Glutamatergic neuron (in vitro differentiated cells): Measurements from ENCODE around the gene LCE5A. TPM values are rescaled to one million over a fixed set of nuclear protein-coding genes. Genes with fewer than 3 reads are reported as not detected.

Experiments
- DNase-seq: peaks from one replicate; pipeline ENCODE4 v3.0.0; 2022
- H3K27ac Mint-ChIP-seq: one replicate; pipeline ENCODE4 v1.8.0; 2020; ENCODE audit warnings: mild to moderate bottlenecking, mixed read lengths, inconsistent platforms; ENCODE audit not compliant: unreplicated experiment
- H3K27me3 Mint-ChIP-seq: one replicate; pipeline ENCODE4 v1.8.0; 2020; ENCODE audit warnings: mild to moderate bottlenecking, moderate library complexity, mixed read lengths, inconsistent platforms; ENCODE audit not compliant: unreplicated experiment
- H3K36me3 Mint-ChIP-seq: one replicate; pipeline ENCODE4 v1.8.0; 2020; ENCODE audit warnings: mild to moderate bottlenecking, mixed read lengths, inconsistent platforms; ENCODE audit not compliant: unreplicated experiment
- H3K4me1 Mint-ChIP-seq: one replicate; pipeline ENCODE4 v1.8.0; 2020; ENCODE audit warnings: mild to moderate bottlenecking, low read depth, mixed read lengths, inconsistent platforms; ENCODE audit not compliant: unreplicated experiment
- H3K4me3 Mint-ChIP-seq: one replicate; pipeline ENCODE4 v1.8.0; 2020; ENCODE audit warnings: mild to moderate bottlenecking, mixed read lengths, inconsistent platforms; ENCODE audit not compliant: unreplicated experiment
- H3K9me3 Mint-ChIP-seq: one replicate; pipeline ENCODE4 v1.8.0; 2020; ENCODE audit warnings: mild to moderate bottlenecking, moderate library complexity, mixed read lengths, inconsistent platforms; ENCODE audit not compliant: unreplicated experiment
- total RNA-seq: library from RNA; stranded (reverse); fragmentation: NEBNext Ultra II Directional; extraction: Animal tissue kit (Norgen Biotek cat#: 25700); gene quantifications from one replicate; pipeline ENCODE4 v1.2.1, GENCODE V29; 2021; ENCODE audit not compliant: unreplicated experiment
- TF ChIP-seq, protein P1 (sequence below): fragments of 200-600 bp; sonication (generic); IDR thresholded peaks from one replicate; pipeline ENCODE4 v1.5.0; 2021; ENCODE audit not compliant: partially characterized antibody, unreplicated experiment

LCE5A gene
- total RNA-seq, 1 donor from 2014 or later: not detected

DNA sequence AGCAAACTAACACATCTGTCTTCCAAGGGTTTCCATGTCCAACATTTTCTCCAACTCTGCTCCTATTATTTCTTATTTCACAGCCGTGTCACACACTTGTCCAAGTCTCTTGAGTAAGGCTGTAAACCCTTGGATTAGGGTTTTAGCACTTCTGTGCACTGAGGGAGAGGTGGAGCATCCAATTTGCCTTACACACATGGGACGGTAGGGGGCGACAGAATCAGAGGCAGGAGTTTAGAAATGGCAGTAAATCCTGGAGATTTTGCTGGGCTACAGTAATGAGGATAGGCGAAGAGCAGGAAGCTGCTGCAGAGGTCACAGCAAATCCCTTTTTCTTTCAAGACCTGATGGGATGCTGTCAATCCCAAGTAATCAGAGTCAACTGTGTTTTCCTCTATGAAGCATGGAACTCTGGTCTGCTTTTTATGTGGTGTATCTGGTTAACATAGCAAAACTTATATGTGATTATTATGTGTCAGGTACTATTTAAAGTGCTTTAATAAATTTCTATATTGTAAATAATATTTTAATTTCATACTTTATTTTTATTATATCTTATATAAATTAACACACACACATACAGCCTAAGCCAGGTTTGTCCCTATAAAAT, 15.4 kb upstream of the LCE5A start:
- peaks cover 4% of the 10 kb centered on the region for H3K9me3 Mint-ChIP-seq
- DNase-seq: peak; percentile 60

DNA sequence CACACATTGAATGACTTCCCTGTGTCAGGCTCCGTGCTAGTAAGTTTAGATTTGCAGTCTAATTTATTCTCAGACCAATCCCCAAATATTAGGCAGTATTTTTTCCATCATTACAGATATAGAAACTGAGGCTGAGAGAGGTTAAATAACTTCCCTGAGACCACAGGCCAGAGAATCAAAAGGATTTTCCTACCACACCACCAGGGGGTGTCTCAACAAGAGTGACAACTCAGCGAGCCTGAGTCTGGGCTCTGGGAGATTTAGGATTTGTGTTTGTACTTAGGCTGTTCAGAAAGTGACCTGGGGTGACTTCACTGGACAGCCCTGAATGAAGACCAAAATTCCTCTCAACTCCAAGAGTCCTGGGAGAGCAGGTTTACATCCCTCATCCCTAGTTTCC, 13.3 kb upstream of the LCE5A start:
- Mint-ChIP-seq H3K9me3 (peaks cover 6% of the 10 kb centered on the region), H3K36me3 (no peaks in the 10 kb centered on the region), H3K4me1 (no peaks in the 10 kb centered on the region), H3K27ac (no peak overlapping the region), H3K27me3 (no peaks in the 10 kb centered on the region), H3K4me3 (no peak overlapping the region)
- DNase-seq: no peak
- TF ChIP-seq, protein P1, sequence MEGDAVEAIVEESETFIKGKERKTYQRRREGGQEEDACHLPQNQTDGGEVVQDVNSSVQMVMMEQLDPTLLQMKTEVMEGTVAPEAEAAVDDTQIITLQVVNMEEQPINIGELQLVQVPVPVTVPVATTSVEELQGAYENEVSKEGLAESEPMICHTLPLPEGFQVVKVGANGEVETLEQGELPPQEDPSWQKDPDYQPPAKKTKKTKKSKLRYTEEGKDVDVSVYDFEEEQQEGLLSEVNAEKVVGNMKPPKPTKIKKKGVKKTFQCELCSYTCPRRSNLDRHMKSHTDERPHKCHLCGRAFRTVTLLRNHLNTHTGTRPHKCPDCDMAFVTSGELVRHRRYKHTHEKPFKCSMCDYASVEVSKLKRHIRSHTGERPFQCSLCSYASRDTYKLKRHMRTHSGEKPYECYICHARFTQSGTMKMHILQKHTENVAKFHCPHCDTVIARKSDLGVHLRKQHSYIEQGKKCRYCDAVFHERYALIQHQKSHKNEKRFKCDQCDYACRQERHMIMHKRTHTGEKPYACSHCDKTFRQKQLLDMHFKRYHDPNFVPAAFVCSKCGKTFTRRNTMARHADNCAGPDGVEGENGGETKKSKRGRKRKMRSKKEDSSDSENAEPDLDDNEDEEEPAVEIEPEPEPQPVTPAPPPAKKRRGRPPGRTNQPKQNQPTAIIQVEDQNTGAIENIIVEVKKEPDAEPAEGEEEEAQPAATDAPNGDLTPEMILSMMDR: peak; percentile 58

More for the DNA sequence above, 15.4 kb upstream of the LCE5A start:
- H3K4me1 Mint-ChIP-seq: no peaks in the 10 kb centered on the region
- no peak overlapping the region for H3K27ac Mint-ChIP-seq
- no peaks in the 10 kb centered on the region for H3K27me3 Mint-ChIP-seq
- H3K36me3 Mint-ChIP-seq: no peaks in the 10 kb centered on the region
- H3K4me3 Mint-ChIP-seq: no peak overlapping the region
- TF ChIP-seq, protein P1: peak; percentile 73

DNA sequence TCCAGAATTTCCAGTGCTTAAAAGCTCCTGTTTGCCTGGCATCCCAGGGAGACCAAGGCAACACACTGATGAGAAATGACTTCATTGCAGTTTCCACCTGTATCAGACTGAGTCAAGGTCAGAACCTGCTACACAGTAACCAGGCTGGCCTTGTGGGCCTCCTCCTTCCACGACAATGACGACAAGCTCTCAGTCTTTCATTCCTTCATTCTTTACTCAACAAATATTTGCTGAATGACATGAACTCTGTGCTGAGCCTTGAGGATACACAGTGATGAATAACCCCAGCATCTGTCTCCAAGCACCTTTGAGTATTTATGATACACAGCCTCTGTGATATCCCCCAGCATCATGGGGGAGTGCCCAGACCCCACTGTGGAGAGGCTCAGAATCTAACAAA, 8.9 kb upstream of the LCE5A start:
- Mint-ChIP-seq H3K27ac (no peak overlapping the region), H3K4me1 (no peaks in the 10 kb centered on the region), H3K4me3 (no peak overlapping the region), H3K36me3 (no peaks in the 10 kb centered on the region), H3K9me3 (peaks cover 8% of the 10 kb centered on the region), H3K27me3 (no peaks in the 10 kb centered on the region)
- TF ChIP-seq, protein P1: no peak
- DNase-seq: no peak

DNA sequence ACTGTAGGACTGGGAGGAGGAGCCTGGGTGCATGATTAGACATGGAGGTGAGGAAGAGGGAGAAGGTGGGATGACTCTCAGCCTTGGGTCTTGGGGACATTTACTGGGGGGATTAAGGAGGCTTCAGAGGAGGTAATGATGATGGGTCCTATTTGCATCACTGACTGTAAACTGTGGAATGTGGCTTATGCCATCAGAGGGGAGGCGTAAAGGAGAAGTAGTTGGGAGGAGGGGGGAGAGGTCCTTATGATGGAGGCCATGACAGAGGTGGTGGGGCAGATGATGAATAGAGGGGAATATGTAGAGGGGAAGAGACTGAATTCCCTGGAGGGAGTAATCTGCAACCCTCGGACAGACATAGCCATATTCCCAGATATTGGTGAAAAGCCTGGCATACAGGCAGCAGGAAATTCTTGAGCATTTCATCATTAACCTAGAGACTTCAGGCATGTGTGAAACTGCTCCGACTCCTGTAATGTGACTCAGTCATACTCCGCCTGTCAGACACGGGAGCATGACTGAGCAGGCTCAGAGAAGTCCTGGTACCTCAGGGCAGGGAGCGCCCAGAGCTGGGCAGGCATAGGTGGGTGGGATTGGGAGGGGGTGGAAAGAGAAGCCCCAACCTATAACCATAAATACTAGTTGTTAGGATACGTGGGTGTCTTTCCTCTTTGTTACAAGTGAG, 8.0 kb upstream of the LCE5A start:
- Mint-ChIP-seq H3K36me3 (no peaks in the 10 kb centered on the region), H3K27me3 (no peaks in the 10 kb centered on the region), H3K9me3 (peaks cover 8% of the 10 kb centered on the region), H3K27ac (no peak overlapping the region), H3K4me1 (no peaks in the 10 kb centered on the region), H3K4me3 (no peak overlapping the region)
- TF ChIP-seq, protein P1: no peak
- no peak for DNase-seq

DNA sequence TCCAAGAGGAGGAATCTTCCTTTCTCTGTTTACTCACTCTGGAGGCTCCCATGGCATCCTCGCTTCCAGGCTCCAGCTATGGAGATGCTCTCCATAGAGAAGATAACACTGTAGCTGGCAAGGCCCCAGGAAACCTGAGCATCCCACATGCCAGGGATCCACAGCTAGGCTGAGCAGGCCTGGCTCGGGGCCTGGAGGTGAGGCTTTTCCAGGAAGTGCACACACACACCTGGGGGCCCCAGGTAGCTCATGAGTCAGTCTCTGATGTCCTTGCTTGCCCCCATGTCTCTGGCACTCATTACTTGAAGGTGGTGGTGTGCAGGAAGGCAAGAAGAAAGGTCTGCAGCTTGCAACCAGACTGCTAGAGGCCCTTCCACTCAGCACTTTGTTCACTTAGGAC, 5.5 kb upstream of the LCE5A start:
- Mint-ChIP-seq H3K36me3 (no peaks in the 10 kb centered on the region), H3K4me1 (no peaks in the 10 kb centered on the region), H3K4me3 (no peak overlapping the region), H3K9me3 (peaks cover 5% of the 10 kb centered on the region), H3K27ac (no peak overlapping the region), H3K27me3 (no peaks in the 10 kb centered on the region)
- TF ChIP-seq, protein P1: no peak
- DNase-seq: no peak
